Spleen (tissue), 7 donors: Measurements from ENCODE around the gene EBF4.

Experiments used
- CTCF ChIP-seq, 11 experiments: fragments of 200-600 bp in 7 of 11; fragments of 450-650 bp in 4 of 11; sonication (generic) in 4 of 11; IDR thresholded peaks in 8 of 11; conservative IDR thresholded peaks in 3 of 11; 1 replicate in 7 of 11; 2 replicates in 4 of 11; pipeline versions ENCODE4 v1.4.0 to v1.8.0; 2016 to 2021; ENCODE audit warnings: antibody characterized with exemption in 11 of 11, inconsistent platforms in 4 of 11, mild to moderate bottlenecking in 1 of 11
- POLR2A ChIP-seq, 3 donors: fragments of 450-650 bp; IDR thresholded peaks; one replicate each; pipeline ENCODE4 v1.5.1; 2017; ENCODE audit warnings: antibody characterized with exemption in 3 of 3, mild to moderate bottlenecking in 1 of 3
- POLR2AphosphoS5 ChIP-seq, 3 donors: sonication (generic); formaldehyde crosslinking; IDR thresholded peaks; one replicate each; pipeline ENCODE4 v1.5.1; 2017; ENCODE audit warnings: antibody characterized with exemption in 3 of 3
- donor health status: DM: no; HTN: no; CAD: no; lungs with moderate emphysema.
- donor health status: DM: no; HTN: no; CAD: no.
- donor health status: DM: no; HTN: no; CAD: no.

- TF ChIP-seq POLR2A (IDR thresholded peaks at IDR 0.05) (no peak), CTCF (IDR thresholded peaks at IDR 0.05 in 8 of 11, conservative IDR thresholded peaks at IDR 0.05 in 3 of 11) (no peak), POLR2AphosphoS5 (IDR thresholded peaks at IDR 0.05) (no peak)
Observed at GRCh38 chr20:2794866-2795447, 102.4 kb downstream of the EBF4 start.
